ENCODE data around the gene SLC22A5.
"Not testable (repeated sequence)": the region's sequence is repeated elsewhere in the genome, so short reads cannot be mapped to it uniquely, and the experiment has no call there.

SLC22A5 gene

GRCh38 chr5:132415516-132415915 is 46.0 kb downstream of the SLC22A5 start:
- not testable (repeated sequence) for DNase-seq

DNA sequence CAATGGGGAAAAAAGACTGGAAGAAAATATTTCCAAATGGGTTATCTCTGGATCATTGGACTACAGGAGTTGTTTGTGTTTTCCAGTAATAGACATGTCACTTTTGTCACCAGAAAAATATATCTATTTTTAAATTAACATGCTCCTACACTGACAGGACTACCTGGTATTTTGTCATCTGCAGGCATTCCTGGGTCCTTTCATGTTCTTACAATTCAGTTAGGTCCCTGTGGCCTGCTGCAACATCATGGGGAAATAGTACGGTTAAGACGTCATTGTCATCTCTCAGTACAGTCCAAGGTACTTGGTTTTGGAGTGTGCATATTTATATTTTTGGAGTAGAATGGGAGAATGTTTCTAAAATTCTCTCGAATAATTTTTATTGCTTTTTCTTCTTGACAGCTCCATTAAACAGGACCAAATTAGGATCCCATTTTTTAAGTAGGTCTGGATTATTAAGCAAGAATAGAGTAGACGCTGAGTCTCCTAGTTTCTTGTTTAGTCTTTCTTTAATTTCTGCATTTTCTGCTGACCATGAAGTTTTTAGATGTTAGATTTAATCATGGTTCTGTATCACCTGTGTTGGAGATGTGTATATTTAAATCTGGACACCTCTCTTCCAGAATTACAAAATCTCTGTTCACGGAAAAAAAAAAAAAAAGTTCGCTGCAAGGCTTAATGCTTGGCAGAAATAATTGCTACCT is 46.9 kb downstream of the SLC22A5 start:
- DNase-seq, result no peak

GRCh38 chr5:132417010-132417439 is 47.5 kb downstream of the SLC22A5 start:
- DNase-seq, result no peak

DNA sequence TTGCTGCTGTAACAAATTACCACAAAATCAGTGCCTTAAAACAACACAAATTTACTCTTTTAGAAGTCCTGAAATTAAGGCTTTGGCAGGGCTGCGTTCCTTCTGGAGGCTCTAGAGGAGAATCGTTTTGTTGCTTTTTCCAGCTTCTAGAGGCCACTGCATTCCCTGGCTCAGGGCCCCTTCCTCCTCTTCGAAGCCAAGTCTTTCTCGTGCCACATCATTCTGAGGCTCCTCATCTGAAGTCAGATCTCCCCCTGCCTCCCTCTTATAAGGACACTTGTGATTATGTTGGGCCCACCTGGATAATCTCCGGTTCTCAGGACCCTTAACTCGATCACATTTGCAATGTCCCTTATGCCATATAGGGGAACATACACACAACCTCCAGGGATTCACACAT is 48.0 kb downstream of the SLC22A5 start:
- DNase-seq, result no peak

DNA sequence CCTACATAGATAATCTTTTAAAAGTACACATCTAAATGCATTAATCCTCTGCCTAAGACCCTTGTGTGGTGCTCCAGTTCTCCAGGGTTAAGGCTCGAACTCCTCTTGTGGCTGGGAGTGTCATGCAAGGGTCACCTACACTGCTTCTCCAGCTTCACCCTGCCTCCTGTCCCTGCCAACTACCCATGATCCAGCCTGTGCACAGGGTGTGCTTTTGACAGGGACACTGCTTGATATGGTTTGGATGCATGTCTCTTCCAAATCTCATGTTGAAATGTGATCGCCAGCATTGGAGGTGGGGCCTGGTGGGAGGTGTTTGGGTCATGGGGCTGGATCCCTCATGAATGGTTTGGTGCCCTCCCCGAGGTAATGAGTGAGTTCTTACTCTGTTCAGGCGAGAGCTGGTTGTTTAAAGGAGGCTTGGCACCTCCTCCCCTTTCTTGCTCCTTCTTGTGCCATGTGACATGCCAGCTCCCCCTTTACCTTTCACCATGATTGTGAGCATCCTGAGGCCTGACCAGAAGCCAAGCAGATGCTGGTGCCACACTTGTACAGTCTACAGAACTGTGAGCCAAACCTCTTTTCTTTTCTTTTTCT is 48.5 kb downstream of the SLC22A5 start:
- DNase-seq, result no peak

DNA sequence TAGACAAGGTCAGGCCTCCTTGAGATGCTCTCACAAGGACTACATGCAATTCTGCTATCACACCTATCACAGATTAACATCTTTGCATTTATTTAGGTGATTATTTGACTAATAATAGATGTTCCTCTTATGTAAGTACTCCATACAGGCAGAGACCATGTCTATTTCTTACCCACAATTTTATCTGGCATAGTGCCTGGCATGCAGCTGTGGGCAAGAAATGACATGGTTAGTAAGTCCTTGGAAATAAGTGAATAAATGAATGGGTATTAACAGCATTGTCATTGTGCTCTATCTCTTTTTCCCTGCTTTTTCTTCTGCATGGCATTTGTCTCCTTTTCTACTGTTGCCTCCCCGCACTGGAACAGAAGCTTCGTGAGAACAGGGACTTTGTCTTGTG is 49.4 kb downstream of the SLC22A5 start:
- DNase-seq, result no peak

DNA sequence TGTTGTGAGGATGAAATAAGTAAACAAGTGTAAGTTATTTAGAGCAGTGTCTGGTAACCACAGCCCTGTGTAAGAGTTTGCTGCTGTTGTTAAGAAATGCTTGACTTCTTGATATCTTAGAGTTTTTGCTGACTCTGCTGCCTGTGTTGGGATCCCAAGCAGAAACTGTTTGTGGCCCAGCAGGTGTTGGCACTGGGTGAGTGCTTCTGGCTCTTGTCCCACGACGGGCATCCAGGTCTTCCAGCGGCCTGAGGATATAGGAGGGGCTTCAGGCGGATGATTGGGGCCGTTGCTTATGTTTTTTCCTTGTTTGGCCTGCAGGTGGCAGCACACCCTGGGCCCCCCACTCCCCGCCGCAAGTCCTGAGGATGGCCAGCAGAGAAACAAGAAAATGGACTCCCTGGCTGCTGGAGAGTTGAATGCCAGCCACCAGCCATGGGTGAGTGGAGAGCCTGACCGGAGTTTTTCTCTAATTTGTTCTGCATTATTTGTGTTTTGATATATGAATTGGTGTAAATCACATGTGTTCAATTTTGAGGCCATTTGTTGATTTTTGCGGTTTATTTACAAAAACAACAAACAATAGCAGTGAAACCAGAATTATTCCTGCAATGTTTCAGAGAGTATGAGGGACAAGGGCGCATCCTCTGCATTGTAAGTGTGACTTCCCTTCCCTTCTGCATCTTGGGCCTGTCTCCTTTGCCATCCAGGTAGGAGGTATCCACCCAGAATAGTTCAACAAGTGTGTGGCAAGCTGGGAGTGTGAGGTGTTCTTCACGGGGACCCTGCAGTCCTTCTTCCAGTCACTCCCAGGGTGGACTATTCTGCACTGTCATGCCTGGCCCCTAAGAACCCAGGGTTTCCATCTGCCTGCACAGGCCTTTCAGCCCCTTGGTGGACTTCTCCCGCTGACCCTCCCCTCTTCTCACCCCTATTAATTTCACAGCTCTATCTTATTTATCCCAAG is 50.3 kb downstream of the SLC22A5 start:
- peak; percentile 80 for DNase-seq

GRCh38 chr5:132420706-132421272 is 51.3 kb downstream of the SLC22A5 start:
- no peak for DNase-seq

DNA sequence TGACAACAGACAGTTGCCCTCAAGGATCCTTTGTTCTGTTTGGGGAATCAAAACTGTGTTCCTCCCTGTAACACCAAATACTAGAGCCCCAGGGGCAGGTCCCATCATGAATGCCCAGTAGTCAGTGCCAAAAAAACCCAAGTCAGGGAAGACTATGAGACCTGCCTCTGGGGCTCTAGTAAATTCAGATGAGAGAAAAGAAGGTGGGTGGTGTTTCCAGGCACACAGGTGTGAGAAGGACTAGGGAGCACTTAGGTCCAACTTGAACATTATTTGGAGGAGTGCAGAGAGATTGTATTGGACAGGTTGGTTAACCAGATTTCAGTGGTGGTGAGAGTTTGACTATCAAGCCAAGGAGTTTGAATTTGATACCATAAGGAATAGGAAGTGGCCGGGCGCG is 52.0 kb downstream of the SLC22A5 start:
- no peak for DNase-seq

- no peak for DNase-seq
Measured at GRCh38 chr5:132422720-132423437, 53.4 kb downstream of the SLC22A5 start.

- no peak for DNase-seq
Measured at GRCh38 chr5:132423438-132423898, 54.0 kb downstream of the SLC22A5 start.

GRCh38 chr5:132424167-132424880 is 54.8 kb downstream of the SLC22A5 start:
- DNase-seq, result no peak

- no peak for DNase-seq
Measured at GRCh38 chr5:132425009-132425937, 55.8 kb downstream of the SLC22A5 start.

- DNase-seq, result no peak
Measured at GRCh38 chr5:132425975-132426524, 56.5 kb downstream of the SLC22A5 start.

GRCh38 chr5:132426525-132427138 is 57.1 kb downstream of the SLC22A5 start:
- no peak for DNase-seq

- DNase-seq, result no peak
Measured at GRCh38 chr5:132427281-132428146, 58.0 kb downstream of the SLC22A5 start.

DNA sequence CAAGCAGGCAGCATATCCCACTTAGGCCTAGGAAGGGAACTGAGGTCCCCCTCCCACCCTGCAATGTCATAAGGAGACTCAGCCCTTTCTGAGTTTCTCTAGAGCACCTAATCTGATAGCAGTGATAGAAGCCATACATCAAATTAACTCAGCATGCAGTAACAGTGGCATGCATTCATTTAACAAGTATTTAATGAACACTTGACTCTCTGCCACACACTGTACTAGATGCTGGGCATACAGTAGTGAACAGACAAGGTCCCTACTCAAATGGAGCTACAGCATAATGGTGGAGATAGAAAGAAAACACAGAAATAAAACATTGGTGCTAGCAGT is 58.6 kb downstream of the SLC22A5 start:
- DNase-seq, result no peak

GRCh38 chr5:132428484-132429462 is 59.3 kb downstream of the SLC22A5 start:
- DNase-seq, result no peak

All from NCI-H2227 treated with DMSO at 0.1 percent for 48 hours (cell line).